T-helper 2 cell (primary cell): ENCODE data around the gene TP53I13.
A peak's percentile ranks its signal among the peaks of the same experiment; 100 is the strongest.

Experiments used
- DNase-seq, 5 experiments: peaks; one replicate each; pipeline versions ENCODE4 v3.0.0 to v3.0.0-alpha.2; 2012 to 2022

TP53I13 gene

DNA sequence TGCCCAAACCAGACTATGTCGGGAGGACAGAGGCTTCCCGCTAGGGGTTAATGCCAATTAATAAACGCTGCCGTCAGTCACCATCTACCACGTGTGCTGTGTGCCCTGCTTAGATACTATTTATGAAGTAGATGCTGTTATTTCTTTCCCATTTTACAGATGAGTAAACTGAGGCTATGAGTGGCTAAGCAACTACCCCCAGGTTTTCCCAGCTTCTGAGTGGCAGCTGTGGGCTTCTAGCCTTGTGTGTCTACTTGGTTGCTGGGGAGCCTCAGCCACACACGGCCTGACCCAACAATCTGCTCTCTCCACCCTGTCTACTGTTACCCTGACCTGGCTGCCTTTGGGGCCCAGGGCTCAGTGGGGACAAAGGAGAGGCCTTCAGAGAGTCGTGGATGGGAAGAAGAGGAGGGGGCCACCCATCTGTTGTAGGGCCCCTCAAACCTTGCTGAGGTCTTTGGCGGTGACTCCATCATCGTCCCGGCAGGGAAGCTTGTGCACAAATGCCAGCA, 13.8 kb downstream of the TP53I13 start:
- DNase-seq = no peak

DNA sequence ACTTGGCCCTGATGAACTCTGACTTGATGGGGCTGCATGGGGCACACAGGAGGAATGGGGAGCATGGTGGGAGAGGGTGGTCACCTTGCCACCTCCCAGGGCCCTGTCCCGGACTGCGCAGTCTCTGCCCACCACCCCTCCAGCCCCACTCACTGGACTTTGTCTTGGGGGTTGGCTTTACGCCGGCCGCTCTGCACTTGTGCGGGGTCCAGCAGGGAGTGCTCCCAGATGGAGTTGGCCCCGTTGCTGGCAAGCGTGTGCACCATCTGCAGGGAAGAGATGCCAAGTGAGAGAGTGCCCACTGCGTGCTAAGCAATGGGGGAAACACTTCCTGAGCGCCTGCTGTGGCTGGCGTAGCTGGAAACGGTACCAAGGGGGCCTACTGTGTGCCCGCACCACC, 14.3 kb downstream of the TP53I13 start:
- DNase-seq = no peak

DNA sequence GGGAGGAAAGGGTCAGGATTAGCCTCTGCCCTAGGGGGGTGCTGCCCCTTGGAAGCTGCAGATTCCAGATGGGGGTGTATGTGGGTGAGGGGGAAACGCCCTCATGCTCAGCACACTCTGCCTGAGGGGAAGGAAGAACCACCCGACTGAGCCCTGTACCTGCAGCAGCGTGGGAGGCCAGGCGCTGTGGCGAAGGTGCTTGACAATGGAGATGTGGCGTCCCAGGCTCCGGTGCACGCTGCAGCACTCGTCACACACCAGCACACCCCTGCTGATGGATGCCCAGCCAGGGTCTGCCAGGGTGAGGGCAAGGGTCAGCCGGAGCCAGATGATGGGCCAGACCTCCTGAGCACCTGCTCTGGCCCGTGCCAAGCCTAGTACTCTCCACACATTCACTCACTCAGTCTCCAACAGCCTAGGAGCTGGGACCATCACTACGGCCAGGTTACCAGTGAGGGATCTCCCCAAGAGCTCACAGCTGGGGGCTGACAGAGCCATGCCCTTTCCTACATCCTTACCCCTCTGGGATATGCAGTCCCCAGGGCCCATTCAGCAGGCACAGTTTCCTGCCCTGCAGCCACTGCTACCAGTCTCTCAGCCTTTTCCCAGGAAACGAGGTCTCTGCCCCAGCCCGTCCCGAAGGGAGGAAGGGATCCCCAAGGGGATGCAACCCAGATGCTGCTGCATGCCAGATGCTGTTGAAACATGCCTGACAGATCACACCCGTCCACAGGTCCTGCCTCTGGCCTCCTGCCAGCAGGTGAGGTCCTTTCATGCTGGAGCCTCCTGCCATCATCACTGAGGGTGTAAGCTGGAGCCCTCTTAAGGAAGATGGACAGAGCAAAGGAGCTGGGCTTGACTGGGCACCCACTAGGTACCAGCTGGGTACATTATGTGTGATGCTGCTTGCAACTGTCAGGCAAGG, 15.1 kb downstream of the TP53I13 start:
- no peak for DNase-seq

DNA sequence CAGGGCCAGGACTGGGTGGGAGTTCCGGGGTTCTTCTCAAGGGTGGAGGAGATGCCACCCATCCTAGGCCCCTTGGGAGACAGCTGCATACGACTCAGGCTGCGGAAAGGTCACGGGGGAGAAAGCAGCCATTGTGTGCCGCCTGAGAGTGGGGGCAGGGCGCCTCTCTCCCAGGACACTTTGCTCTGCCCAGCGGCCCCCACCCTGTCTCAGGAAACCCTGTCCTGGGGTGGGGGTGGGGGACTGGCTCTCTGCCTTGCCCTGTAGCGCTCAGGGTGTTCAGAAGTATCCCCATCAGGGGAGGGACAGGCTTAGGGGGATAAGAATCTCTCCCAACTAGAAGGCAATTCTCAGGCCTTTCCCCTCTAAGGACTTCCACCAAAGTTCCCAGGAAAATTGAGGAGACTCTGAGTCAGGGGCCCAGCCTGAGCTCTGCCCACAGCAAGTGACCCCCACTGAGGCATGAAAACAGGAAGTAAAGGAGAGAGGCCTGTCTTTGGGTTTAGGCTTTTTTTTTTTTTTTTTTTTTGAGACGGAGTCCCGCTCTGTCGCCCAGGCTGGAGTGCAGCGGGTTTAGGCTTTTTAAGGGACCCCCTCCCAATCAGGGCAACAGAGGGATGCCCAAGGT, 16.1 kb downstream of the TP53I13 start:
- DNase-seq = no peak

DNA sequence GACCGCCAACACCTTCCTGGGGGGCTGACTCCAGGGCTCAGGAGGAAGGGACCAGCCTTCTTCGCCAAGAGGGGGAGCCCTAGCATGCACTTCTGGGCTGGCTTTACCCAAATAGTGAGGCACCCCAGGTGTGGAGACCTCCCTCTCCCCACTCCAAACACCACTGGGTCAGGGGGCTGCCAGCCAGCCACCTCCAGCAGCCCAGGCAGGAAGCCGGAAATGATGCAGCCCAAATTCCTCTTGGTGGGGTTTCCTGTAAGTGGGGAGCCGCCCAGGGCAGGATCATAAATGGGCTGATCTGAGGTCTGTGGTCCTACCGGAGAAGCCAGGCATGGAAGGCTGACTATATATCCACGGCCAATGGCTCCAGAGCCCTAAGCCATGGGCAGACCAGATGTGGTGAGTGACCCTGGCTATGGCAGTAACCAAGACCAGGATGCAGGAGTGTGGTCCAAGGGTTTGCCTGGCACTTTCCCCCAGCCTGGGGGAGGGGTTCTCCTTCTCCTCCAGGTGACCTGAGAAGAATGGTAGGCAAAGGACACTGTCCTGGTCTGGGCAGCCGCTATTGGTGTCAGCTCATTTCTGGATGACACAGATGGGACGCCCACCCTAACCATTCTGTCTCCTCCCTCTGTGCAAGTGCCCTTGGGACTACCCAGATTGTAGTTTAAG, 16.7 kb downstream of the TP53I13 start:
- DNase-seq = peak in 1 of 5 experiments; percentile 28

DNA sequence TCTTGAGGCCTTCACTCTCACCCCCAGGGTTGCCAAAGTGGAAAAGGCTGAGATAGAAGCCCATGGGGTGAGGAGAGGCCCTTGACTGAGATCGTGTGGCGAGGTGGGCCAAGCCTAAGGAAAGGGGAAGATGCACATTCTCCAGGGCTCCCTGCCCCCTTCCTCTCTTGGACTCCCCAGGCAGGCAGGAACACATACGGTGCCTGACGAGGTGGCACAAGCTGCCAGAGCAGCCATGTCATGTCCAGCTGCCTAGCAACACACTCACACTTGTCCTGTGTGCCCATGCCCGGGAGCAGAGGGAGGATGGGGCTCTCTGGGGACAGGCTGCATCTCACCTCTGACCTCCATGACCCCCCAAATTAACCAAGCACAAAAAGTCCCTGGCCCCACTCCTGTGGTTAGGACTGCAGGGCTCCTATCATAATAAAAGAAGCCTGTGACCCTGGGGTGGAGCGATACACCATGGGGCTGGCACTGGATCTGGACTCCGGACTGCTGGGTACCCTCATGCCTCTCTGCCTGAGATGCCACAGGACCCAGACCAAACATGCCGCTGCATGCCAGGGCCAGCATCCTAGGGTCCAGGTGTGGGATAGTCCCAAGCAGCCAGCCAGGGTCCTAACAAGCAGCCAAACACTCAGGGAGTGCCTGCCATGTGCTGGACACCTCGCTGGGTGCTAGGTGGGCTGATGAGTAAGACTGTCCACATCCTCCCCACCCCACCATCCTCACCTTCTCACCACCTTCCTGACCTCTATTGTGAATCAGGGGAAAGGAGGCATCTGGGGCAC, 18.4 kb downstream of the TP53I13 start:
- DNase-seq = no peak

DNA sequence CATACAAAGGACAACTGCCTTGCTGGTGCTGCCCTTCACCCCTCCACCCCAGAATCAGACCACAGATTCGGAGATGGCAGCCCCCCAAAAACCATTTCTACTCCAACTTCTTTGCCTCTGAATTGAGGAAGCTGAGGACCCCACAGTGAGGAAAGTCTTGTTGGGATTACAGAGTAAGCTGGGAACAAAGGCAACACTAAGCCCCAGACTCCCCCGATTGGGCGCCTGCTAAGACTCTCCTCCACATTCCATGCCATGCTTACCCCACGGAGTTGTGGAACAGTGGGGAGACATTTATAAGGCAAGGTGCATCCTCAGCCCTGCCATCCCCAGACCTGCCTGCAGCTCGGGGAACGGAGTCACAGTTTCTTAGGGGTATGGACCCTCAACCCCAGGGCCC, 19.1 kb downstream of the TP53I13 start:
- DNase-seq = no peak

DNA sequence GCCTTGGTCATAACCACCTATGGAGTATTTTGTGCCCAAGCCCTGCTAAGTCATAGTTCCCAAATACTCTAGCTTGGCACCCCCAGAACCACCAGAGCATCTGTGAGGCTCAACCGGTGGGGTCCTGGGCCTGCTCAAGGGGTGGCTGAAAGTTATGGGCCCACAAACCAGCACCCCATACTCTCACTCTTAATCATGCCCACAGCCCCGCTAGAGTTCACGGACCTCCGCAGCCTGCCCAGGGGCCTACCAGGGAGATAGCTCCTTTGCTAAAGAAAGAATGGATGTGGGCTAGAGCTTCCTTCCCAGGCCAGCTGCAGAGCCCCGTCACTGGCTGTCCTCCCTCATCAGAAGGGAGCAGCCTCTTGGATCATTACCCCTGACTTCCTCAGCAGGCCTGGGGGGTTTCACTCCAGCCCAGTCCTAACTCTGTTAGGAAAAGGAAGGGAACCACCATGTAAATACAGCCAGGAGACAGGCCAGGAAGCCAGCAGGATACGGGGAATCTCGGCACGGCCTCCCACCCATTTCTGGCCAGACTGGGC, 19.6 kb downstream of the TP53I13 start:
- DNase-seq = no peak

DNA sequence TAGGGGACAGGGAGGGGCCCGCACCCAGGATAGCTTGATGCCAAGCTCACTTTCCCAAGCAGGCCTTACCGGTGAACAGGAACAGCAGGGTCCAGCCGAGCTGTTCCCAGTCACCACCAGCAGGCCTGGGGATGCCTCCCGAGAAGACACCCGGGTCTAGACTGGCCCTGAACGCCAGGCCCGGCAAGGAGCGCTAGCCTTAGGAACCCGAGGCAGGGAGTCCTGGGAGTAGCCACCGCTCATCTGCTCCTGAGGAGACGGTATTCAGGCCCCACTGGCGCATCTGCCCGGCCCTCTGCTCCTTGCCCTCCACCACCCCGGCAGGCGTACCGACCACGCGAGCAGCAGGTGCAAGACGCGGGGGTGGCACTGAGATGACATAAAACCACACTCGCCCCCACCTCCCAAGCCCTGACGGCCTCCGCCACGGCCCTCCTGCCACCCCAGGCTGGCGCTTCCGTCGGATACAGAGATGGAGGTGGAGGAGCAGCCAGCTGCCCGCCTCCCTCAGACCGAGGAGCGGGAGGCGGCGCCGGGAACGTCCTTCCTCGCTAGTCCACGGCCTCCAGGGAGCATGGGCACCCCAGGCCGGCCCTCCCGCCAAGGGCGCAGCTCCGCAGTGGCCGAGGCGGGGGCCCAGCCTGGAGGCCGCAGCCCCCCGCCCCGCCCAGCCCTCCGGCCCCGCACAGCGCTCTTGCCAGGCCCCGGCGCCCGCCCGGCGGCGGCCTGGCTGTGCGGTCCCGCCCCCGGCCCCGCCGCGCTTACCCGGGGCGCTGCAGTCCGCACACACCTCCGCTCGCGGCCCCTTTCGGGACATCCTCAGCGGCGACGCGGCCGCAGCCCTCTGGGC, 20.3 kb downstream of the TP53I13 start:
- peak in 4 of 5 experiments; percentile 30 to 77 (median 49) for DNase-seq

DNA sequence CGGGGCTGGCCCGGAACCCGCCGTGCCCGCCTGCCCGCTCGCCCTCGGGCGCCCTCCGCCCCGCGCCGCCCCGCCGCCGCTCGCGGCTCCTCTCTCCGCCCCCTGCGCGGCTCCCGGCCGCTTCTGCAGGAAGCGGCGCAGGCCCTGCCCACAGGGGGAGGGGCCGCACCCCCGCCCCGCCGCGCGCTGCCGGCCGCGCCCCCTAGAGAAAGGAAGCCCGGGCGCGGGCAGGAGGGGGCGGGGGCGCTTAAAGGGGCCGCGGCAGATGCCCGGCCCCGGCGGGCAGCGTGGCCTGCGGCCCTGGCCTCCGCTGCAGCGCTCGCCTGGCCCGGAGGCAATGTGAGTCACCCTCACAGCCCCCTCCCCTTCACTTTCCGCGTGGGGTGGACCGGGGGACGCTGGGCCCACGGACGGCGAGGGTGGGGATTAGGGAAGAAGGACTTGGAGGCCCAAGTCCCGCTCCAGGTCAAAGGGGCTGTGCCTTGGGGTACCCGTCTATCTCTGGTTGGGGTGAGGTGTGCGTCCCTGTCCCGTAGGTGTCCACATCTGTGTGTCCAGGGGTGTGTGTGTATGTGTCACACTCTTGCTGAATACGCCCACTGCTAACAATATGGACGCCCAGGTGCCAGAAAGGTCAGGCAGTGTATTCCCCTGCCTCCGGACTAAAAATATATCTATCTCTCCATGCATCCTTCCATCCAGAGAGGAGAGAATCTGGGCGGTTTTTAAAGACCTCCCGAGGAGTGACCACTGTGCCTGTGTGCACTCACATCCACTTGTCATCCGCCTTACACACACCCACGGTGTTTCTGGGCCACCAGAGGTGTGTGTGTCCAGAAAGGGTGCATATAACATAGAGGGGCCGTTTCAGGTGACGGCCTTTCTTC, 21.3 kb downstream of the TP53I13 start, which contains the start of gene GIT1:
TSS of gene GIT1 (minus strand) at position 125 of the 887 bp plus-strand sequence. CDS start 270 bp downstream, outside the sequence.
- DNase-seq = peak; percentile 73 to 91 (median 76)

DNA sequence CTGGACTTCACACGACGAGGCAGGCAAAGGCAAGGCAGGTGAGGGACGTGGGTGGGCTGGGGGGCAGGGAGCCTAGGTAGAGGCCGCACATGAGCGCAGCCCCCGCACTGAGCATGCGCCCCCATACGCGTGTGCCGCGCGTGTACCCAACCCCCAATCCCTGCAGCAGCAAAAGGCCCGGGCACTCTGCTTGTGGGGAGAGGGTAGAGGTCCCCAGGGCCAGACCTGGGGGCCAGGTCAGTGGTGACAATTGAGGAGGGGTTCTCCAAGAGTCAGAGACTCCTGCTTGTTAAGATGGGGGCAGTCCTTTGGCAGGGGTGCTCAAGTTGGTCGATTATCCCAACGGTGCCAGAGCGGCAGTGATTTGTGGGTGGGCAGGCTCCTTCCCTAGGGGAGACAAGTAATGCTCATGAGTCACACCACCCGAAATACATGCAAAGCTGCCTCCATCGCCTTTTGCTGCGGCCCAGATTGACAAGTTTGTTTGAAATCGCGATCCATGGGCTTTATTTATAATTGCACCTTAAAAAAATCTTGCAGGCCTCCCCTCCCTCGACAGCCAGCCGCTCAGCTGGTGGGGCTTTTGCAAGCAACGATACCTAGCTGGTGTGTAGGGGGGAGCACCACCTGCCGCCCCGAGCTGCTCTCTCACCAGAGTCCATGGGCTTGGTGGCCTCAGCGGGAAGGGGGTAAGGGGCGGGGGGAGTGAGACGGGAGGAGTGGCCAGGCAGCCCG, 22.1 kb downstream of the TP53I13 start:
- no peak for DNase-seq

DNA sequence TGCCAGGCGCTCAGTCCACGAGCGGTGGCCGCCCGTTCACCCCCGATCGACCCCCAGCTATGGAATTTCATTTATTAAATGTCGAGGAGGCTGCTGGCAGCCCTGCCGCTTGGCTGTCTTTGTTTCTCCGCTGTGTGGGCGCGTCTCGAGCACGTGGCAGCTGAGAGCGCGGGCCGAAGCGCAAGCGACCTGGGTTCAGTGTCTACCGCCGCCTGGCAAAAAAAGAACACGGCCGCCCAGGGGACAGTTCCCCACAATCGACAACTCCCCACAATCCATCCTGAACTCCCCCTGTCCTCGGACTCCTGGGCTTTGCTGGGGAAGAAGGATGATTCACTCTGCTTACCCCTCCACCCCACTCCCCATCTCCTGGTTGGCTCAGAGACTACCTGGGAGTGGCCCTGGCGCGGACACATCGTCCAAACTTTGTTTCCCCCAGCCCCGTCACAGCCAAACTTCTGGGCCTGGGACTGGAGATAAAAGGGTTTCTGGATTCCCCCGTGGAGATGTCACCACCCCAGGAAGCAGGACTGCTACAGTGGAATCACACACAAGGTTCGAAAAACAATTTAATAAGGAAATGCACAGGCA, 22.7 kb downstream of the TP53I13 start:
- peak in 1 of 5 experiments; percentile 36 for DNase-seq

DNA sequence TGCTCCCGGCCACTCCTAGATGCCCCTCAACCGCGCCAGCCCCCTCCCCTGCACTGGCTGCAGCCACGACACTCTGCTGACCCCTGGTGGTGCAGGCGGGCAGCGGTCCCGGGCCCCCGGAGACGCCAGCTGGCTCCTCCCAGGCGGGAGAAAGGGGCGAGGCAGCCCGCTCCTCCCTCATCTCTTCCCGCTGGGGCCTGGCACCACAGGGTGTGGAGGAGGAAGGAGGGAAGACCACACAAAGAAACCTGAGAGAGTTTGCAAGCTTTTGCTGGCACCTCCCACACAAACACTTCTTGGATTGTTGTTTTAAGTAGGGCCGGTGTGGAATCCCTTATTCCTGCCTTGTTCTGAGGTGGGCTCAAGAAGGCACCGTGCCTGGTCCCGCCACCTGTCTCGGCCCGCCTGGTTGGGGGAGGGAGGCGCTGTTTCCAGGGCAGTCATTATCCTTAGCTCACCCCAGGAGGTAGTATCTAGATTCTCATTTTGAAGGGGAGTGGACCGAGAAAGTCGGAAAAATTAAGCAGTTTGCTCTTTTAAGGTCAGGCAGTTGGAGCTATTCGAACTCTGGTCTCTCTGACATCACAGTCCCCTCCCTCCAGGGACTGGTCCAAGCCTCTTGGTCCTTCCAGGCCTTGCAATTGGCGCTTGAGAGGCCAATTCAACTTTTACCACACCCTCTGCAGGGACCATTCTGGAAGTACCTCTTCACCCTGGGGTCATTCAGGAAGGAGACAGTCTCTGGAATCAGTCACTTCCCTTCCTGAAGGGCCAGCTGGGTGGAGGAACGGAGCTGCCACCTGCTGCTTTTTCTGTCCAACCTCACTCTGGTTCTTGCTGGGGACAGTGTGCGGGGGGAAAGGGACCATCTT, 23.5 kb downstream of the TP53I13 start:
- DNase-seq = peak; percentile 60 to 75 (median 65)

DNA sequence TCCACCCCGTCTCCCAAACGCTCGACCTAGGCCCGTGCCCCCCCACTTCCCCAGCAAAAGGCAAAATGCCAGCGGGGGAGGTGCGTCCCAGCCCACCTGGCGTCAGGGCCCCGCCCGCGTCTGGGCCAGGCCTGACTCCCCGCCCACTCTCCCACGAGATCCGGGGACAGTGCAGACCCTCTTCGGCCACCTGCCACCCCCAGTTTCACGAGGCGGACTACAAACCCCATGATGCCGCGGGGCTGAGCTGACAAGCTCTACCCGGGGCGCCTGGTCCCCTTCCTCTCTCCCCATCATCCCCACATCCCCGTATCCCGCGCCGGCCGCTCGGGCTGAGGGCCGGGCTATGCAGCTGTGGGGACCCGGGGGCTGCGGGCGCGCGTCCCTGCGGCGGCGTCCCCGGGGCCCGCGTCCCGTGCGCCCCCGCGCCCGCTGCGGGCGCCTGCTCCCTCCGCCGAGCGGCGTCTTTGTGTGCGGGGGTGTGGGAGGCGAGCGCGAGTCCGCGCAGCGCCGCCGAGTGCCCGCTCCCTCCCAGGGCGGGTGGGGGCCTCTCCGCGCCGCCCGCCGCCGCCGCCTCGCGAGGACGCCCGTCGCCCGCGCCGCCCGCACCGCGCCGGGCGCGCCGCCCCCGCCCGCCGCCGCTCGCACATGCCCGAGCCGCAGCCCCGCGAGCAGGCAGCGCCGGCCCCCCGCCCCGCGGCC, 24.5 kb downstream of the TP53I13 start, which contains the start of gene ANKRD13B:
TSS of gene ANKRD13B (plus strand) at position 283 of the 702 bp plus-strand sequence. CDS start 490 bp downstream, outside the sequence.
- DNase-seq = peak in 1 of 5 experiments; percentile 41

DNA sequence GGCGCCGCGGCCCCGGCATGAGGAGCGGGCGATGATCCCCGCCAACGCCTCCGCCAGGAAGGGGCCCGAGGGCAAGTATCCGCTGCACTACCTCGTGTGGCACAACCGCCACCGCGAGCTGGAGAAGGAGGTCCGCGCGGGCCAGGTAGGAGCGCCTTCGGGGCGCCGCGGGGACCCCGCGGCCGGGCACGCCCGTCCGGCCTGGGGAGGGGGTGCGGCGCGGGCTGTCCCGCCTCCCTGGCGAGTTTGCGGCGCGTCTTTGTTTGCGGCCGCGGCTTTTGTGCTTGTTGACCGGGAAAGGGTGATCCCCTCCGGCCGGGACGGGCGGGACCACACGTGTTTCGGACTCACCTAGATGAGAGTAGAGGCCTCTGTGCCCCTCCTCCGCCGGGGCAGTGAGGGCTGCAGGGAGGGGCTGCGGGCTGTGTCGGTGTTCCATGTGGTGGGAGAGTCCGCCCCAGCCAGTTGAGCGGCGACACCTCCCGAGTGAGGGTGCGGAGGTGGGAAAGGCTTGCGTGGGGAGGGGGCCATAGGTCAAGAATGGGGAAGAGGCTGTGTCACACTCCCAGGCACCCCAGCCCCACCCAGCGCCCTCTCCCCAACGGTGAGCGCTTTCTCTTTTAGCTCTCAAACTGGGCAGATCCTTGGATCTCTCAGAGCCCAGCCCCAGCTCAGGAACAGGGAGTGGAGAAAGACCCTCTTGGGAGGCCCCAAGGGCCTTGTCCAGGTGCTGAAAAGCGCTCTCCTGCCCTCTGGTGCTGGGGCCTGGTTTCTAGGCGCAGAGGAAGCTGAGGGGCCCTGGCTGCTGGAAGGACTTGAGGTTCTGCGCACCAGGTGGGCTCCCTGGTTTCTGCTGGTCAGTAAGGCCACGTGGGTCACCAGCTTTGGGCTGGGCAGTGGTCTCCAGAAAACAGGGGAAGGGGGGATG, 25.4 kb downstream of the TP53I13 start:
- DNase-seq = peak in 1 of 5 experiments; percentile 31
